ENCODE results near the gene IFT20. TPM values are rescaled to one million over a fixed set of nuclear protein-coding genes. Genes with fewer than 3 reads are reported as not detected.
A peak's percentile ranks its signal among the peaks of the same experiment; 100 is the strongest.

The IFT20 gene
- total RNA-seq: 10 to 100 TPM in 6 of 9 donors, 1 to 10 TPM in 3; 7.9 to 16.7 (median 11.0) TPM
- polyA plus RNA-seq: 10 to 100 TPM; 17.4 to 18.9 TPM
- long read RNA-seq, donor 1, transcript IFT20-214 (6 exons, 1,071 nt): major isoform, 5 of 11 reads
- long read RNA-seq, donor 1, partial matches to known transcripts: 0 of 11 reads
- long read RNA-seq, donor 1, other reads (novel, unspliced or antisense): 0 of 11 reads
- long read RNA-seq, donor 2, transcript IFT20-214 (6 exons, 1,071 nt): major isoform, 10 of 19 reads
- long read RNA-seq, donor 2, partial matches to known transcripts: 0 of 19 reads
- long read RNA-seq, donor 2, other reads (novel, unspliced or antisense): 2 of 19 reads
- long read RNA-seq, donor 3, partial matches to known transcripts: 0 of 8 reads
- long read RNA-seq, donor 3, other reads (novel, unspliced or antisense): 0 of 8 reads

GRCh38 chr17:28335201-28335958 is at the start of gene IFT20, which contains the start of gene TNFAIP1:
IFT20 (minus strand) TSS chr17:28335472; CDS start chr17:28331985, 3,487 bp downstream.
TNFAIP1 (plus strand) TSS chr17:28335761; CDS start chr17:28339522, 3,761 bp downstream.
- no peaks in the 10 kb centered on the region for H3K27me3 ChIP-seq
- WGBS, 4 donors: 0 to 2% (median 0%) methylated on average over 33 to 62 of the region's 62 CpGs
- peak within 1 kb of the TSS; percentile 70 to 99 (median 88) for H3K4me3 ChIP-seq
- TF ChIP-seq CTCF (IDR thresholded peaks at IDR 0.05) (no peak), POLR2A (IDR thresholded peaks at IDR 0.05) (peak; percentile 79 to 96)
- no peaks in the 10 kb centered on the region for H3K9me3 ChIP-seq
- peak within 1 kb of the TSS; percentile 93 to 100 (median 98) for H3K27ac ChIP-seq
- DNase-seq (peak; percentile 99 to 100 (median 99)), ATAC-seq (peak; percentile 96 to 98 (median 96))
- intact Hi-C loops (cut with DNase I): loop anchor here in 6 of 10 donors (1.0 to 10.0 kb wide), 6 partner anchors 16 to 619 kb away; partner anchors contain the start of genes POLDIP2 (in 3 of the 6), PHF12 (in 2 of the 6) and TMEM97 (in 2 of the 6)
- H3K36me3 ChIP-seq: peaks cover 0 to 36% (median 28%) of the 10 kb centered on the region in 9 donors
- H3K4me1 ChIP-seq: peaks cover 0 to 60% (median 54%) of the 10 kb centered on the region in 12 donors

GRCh38 chr17:28385037-28385400 is 49.7 kb upstream of the IFT20 start:
- Histone ChIP-seq H3K27ac (no peak overlapping the region), H3K27me3 (peaks cover 0 to 8% (median 0%) of the 10 kb centered on the region in 9 donors), H3K36me3 (peaks cover 0 to 35% (median 23%) of the 10 kb centered on the region in 9 donors), H3K4me1 (peaks cover 0 to 25% (median 4%) of the 10 kb centered on the region in 12 donors), H3K9me3 (no peaks in the 10 kb centered on the region), H3K4me3 (peak overlapping the region in 11 of 12 donors; percentile 3 to 60 (median 55))
- no peak for TF ChIP-seq CTCF (IDR thresholded peaks at IDR 0.05)
- no peak for TF ChIP-seq POLR2A (IDR thresholded peaks at IDR 0.05)
- intact Hi-C loops (cut with DNase I): no loop called here
- no peak for DNase-seq
- 22 to 50% (median 41%) methylated on average over 14 to 29 of the region's 29 CpGs for WGBS, 4 donors
- peak in 3 of 4 donors; percentile 8 to 21 (median 20) for ATAC-seq

- peak overlapping the region; percentile 3 to 60 (median 54) for H3K4me3 ChIP-seq
- peak in 4 of 5 donors; percentile 47 to 63 (median 60) for DNase-seq
- 13 to 30% (median 25%) methylated on average over 37 to 56 of the region's 56 CpGs for WGBS, 4 donors
Measured at GRCh38 chr17:28384281-28385036, 49.2 kb upstream of the IFT20 start.

More at GRCh38 chr17:28384281-28385036, 49.2 kb upstream of the IFT20 start:
- TF ChIP-seq CTCF (IDR thresholded peaks at IDR 0.05): no peak
- peak in 1 of 2 donors; percentile 13 for TF ChIP-seq POLR2A (IDR thresholded peaks at IDR 0.05)
- peak; percentile 41 to 91 (median 86) for ATAC-seq
- H3K36me3 ChIP-seq: peaks cover 0 to 29% (median 17%) of the 10 kb centered on the region in 9 donors
- H3K4me1 ChIP-seq: peaks cover 0 to 25% (median 4%) of the 10 kb centered on the region in 12 donors
- H3K27me3 ChIP-seq: peaks cover 0 to 8% (median 0%) of the 10 kb centered on the region in 9 donors
- no peaks in the 10 kb centered on the region for H3K9me3 ChIP-seq
- intact Hi-C loops (cut with DNase I): no loop called here
- peak overlapping the region in 2 of 12 donors; percentile 29 to 31 for H3K27ac ChIP-seq
